Stimulated activated naive CD8-positive, alpha-beta T cell treated with anti-CD3 and anti-CD28 coated beads, Interleukin-15, amount 100 ng/mL, for 72 hours (primary cell): ENCODE data around the gene CENPP.
A peak's percentile ranks its signal among the peaks of the same experiment; 100 is the strongest.

Experiments
- ATAC-seq: fragments of 150-1000 bp; cut with Tn5 transposase; 2 replicates; pipeline ENCODE4 v1.10.0; 2021; ENCODE audit warnings: mild to moderate bottlenecking, moderate library complexity
- DNase-seq, 2 donors: peaks; one replicate each; pipeline ENCODE4 v3.0.0; 2021 to 2022
- H3K27ac Mint-ChIP-seq, 2 donors: one replicate each; pipeline ENCODE4 v1.8.0; 2022; ENCODE audit warnings: mild to moderate bottlenecking in 2 of 2, mixed read lengths in 2 of 2, moderate library complexity in 2 of 2
- H3K27me3 Mint-ChIP-seq: one replicate; pipeline ENCODE4 v1.8.0; 2022; ENCODE audit warnings: mixed read lengths
- H3K4me1 Mint-ChIP-seq: one replicate; pipeline ENCODE4 v1.8.0; 2022; ENCODE audit warnings: mild to moderate bottlenecking, mixed read lengths
- H3K4me3 Mint-ChIP-seq, 2 donors: one replicate each; pipeline ENCODE4 v1.8.0; 2022; ENCODE audit warnings: mild to moderate bottlenecking in 2 of 2, mixed read lengths in 2 of 2, moderate library complexity in 1 of 2
- H3K9me3 Mint-ChIP-seq, 2 donors: one replicate each; pipeline ENCODE4 v1.8.0; 2022; ENCODE audit warnings: mixed read lengths in 2 of 2

The CENPP gene

GRCh38 chr9:92601451-92601850 lies 275.7 kb downstream of the CENPP start:
- peaks cover 10 to 15% of the 10 kb centered on the region in 2 donors for H3K9me3 Mint-ChIP-seq
- no peak overlapping the region for H3K27ac Mint-ChIP-seq
- ATAC-seq (no peak), DNase-seq (no peak)
- no peaks in the 10 kb centered on the region for H3K4me1 Mint-ChIP-seq
- no peak overlapping the region for H3K4me3 Mint-ChIP-seq
- H3K27me3 Mint-ChIP-seq: no peaks in the 10 kb centered on the region

GRCh38 chr9:92602413-92602812 lies 276.7 kb downstream of the CENPP start:
- H3K27ac Mint-ChIP-seq: peak overlapping the region in 1 of 2 donors; percentile 28
- ATAC-seq: no peak
- H3K4me1 Mint-ChIP-seq: no peaks in the 10 kb centered on the region
- no peak for DNase-seq
- H3K4me3 Mint-ChIP-seq: no peak overlapping the region
- no peaks in the 10 kb centered on the region for H3K27me3 Mint-ChIP-seq
- peaks cover 10 to 15% of the 10 kb centered on the region in 2 donors for H3K9me3 Mint-ChIP-seq

- H3K4me1 Mint-ChIP-seq: no peaks in the 10 kb centered on the region
- no peaks in the 10 kb centered on the region for H3K27me3 Mint-ChIP-seq
- peaks cover 10 to 15% of the 10 kb centered on the region in 2 donors for H3K9me3 Mint-ChIP-seq
- H3K4me3 Mint-ChIP-seq: no peak overlapping the region
- no peak for DNase-seq
- H3K27ac Mint-ChIP-seq: peak overlapping the region in 1 of 2 donors; percentile 16
- ATAC-seq: no peak
Observed at GRCh38 chr9:92603100-92603499, 277.3 kb downstream of the CENPP start.

- no peaks in the 10 kb centered on the region for H3K4me1 Mint-ChIP-seq
- peaks cover 10 to 15% of the 10 kb centered on the region in 2 donors for H3K9me3 Mint-ChIP-seq
- no peak overlapping the region for H3K27ac Mint-ChIP-seq
- DNase-seq (no peak), ATAC-seq (no peak)
- H3K4me3 Mint-ChIP-seq: no peak overlapping the region
- no peaks in the 10 kb centered on the region for H3K27me3 Mint-ChIP-seq
Observed at GRCh38 chr9:92603990-92604389, 278.2 kb downstream of the CENPP start.

GRCh38 chr9:92605224-92605623 lies 279.5 kb downstream of the CENPP start:
- H3K27ac Mint-ChIP-seq: no peak overlapping the region
- ATAC-seq: no peak

GRCh38 chr9:92607088-92607487 lies 281.3 kb downstream of the CENPP start:
- Mint-ChIP-seq H3K9me3 (peaks cover 10 to 15% of the 10 kb centered on the region in 2 donors), H3K4me3 (no peak overlapping the region), H3K4me1 (no peaks in the 10 kb centered on the region), H3K27me3 (no peaks in the 10 kb centered on the region), H3K27ac (peak overlapping the region in 1 of 2 donors; percentile 54)
- peak; percentile 74 for ATAC-seq
- DNase-seq: no peak

More at GRCh38 chr9:92605224-92605623, 279.5 kb downstream of the CENPP start:
- Mint-ChIP-seq H3K9me3 (peaks cover 10 to 15% of the 10 kb centered on the region in 2 donors), H3K4me3 (no peak overlapping the region), H3K4me1 (no peaks in the 10 kb centered on the region), H3K27me3 (no peaks in the 10 kb centered on the region)
- no peak for DNase-seq

GRCh38 chr9:92607773-92608172 lies 282.0 kb downstream of the CENPP start:
- ATAC-seq (no peak), DNase-seq (no peak)
- H3K27me3 Mint-ChIP-seq: no peaks in the 10 kb centered on the region
- peaks cover 10 to 15% of the 10 kb centered on the region in 2 donors for H3K9me3 Mint-ChIP-seq
- H3K4me1 Mint-ChIP-seq: no peaks in the 10 kb centered on the region
- H3K27ac Mint-ChIP-seq: no peak overlapping the region
- H3K4me3 Mint-ChIP-seq: no peak overlapping the region

- Mint-ChIP-seq H3K4me3 (no peak overlapping the region), H3K27me3 (no peaks in the 10 kb centered on the region), H3K4me1 (no peaks in the 10 kb centered on the region), H3K27ac (no peak overlapping the region), H3K9me3 (peaks cover 9 to 12% of the 10 kb centered on the region in 2 donors)
- ATAC-seq: no peak
- no peak for DNase-seq
Observed at GRCh38 chr9:92608241-92608908, 282.6 kb downstream of the CENPP start.

GRCh38 chr9:92608909-92609445 lies 283.2 kb downstream of the CENPP start:
- no peak for ATAC-seq
- no peak overlapping the region for H3K4me3 Mint-ChIP-seq
- no peak overlapping the region for H3K27ac Mint-ChIP-seq
- H3K4me1 Mint-ChIP-seq: no peaks in the 10 kb centered on the region
- H3K9me3 Mint-ChIP-seq: peaks cover 3 to 6% of the 10 kb centered on the region in 2 donors
- DNase-seq: no peak
- no peaks in the 10 kb centered on the region for H3K27me3 Mint-ChIP-seq

- Mint-ChIP-seq H3K27me3 (no peaks in the 10 kb centered on the region), H3K4me3 (no peak overlapping the region), H3K27ac (peak overlapping the region in 1 of 2 donors; percentile 77), H3K9me3 (no peaks in the 10 kb centered on the region), H3K4me1 (no peaks in the 10 kb centered on the region)
- DNase-seq (no peak), ATAC-seq (no peak)
Observed at GRCh38 chr9:92610470-92611420, 285.0 kb downstream of the CENPP start.

GRCh38 chr9:92611621-92612285 lies 286.0 kb downstream of the CENPP start:
- H3K27me3 Mint-ChIP-seq: no peaks in the 10 kb centered on the region
- no peaks in the 10 kb centered on the region for H3K4me1 Mint-ChIP-seq
- no peak for DNase-seq
- no peaks in the 10 kb centered on the region for H3K9me3 Mint-ChIP-seq
- H3K4me3 Mint-ChIP-seq: no peak overlapping the region
- no peak for ATAC-seq
- peak overlapping the region; percentile 74 to 83 for H3K27ac Mint-ChIP-seq

GRCh38 chr9:92612292-92612691 lies 286.5 kb downstream of the CENPP start:
- Mint-ChIP-seq H3K27me3 (no peaks in the 10 kb centered on the region), H3K9me3 (no peaks in the 10 kb centered on the region), H3K4me1 (no peaks in the 10 kb centered on the region), H3K4me3 (no peak overlapping the region), H3K27ac (peak overlapping the region; percentile 74 to 82)
- ATAC-seq: no peak
- no peak for DNase-seq

- Mint-ChIP-seq H3K9me3 (no peaks in the 10 kb centered on the region), H3K27ac (no peak overlapping the region), H3K27me3 (no peaks in the 10 kb centered on the region), H3K4me1 (no peaks in the 10 kb centered on the region), H3K4me3 (no peak overlapping the region)
- ATAC-seq: no peak
- DNase-seq: no peak
Observed at GRCh38 chr9:92612816-92613215, 287.1 kb downstream of the CENPP start.

GRCh38 chr9:92613268-92614122 lies 287.7 kb downstream of the CENPP start:
- no peak for DNase-seq
- no peaks in the 10 kb centered on the region for H3K4me1 Mint-ChIP-seq
- no peak overlapping the region for H3K4me3 Mint-ChIP-seq

GRCh38 chr9:92614123-92614510 lies 288.4 kb downstream of the CENPP start:
- Mint-ChIP-seq H3K4me1 (no peaks in the 10 kb centered on the region), H3K9me3 (no peaks in the 10 kb centered on the region), H3K27me3 (no peaks in the 10 kb centered on the region), H3K27ac (peak overlapping the region in 1 of 2 donors; percentile 22), H3K4me3 (no peak overlapping the region)
- ATAC-seq: no peak
- no peak for DNase-seq

More at GRCh38 chr9:92613268-92614122, 287.7 kb downstream of the CENPP start:
- no peaks in the 10 kb centered on the region for H3K9me3 Mint-ChIP-seq
- no peak overlapping the region for H3K27ac Mint-ChIP-seq
- no peaks in the 10 kb centered on the region for H3K27me3 Mint-ChIP-seq
- ATAC-seq: no peak
